NCI-H2196 (cell line): ENCODE measurements around the gene WDR72.
"Not testable (repeated sequence)": the region's sequence is repeated elsewhere in the genome, so short reads cannot be mapped to it uniquely, and the experiment has no call there.

Experiments used
- DNase-seq: peaks from one replicate; lab custom pipeline; 2025; ENCODE audit not compliant: unreplicated experiment; lab: John Stamatoyannopoulos, UW

WDR72 gene

DNA sequence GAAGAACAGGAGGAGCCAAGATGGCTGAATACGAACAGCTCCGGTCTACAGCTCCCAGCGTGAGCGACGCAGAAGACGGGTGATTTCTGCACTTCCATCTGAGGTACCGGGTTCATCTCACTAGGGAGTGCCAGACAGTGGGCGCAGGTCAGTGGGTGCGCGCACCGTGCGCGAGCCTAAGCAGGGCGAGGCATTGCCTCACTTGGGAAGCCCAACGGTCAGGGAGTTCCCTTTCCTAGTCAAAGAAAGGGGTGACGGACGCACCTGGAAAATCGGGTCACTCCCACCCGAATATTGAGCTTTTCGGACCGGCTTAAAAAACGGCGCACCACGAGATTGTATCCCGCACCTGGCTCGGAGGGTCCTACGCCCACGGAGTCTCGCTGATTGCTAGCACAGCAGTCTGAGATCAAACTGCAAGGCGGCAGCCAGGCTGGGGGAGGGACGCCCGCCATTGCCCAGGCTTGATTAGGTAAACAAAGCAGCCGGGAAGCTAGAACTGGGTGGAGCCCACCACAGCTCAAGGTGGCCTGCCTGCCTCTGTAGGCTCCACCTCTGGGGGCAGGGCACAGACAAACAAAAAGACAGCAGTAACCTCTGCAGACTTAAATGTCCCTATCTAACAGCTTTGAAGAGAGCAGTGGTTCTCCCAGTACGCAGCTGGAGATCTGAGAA is 218.7 kb downstream of the WDR72 start:
- DNase-seq: not testable (repeated sequence)

DNA sequence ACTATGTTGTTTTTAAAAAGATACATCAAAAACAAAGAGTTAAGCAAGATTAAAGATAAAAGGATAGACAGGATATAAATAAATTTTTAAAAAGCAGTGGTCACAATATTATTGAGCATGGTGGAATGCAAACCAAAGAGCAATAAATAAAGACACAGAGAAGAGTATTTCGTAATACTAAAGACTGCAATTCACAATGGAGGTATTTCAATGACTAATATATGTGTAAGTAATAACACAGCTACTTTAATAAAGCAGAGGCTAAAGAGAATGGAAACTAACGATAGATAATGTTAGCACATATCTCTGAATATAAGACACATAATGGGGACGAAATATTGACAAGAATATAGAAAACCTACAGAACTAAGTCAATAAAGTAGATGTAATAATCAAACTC is 219.6 kb downstream of the WDR72 start:
- DNase-seq: no peak

DNA sequence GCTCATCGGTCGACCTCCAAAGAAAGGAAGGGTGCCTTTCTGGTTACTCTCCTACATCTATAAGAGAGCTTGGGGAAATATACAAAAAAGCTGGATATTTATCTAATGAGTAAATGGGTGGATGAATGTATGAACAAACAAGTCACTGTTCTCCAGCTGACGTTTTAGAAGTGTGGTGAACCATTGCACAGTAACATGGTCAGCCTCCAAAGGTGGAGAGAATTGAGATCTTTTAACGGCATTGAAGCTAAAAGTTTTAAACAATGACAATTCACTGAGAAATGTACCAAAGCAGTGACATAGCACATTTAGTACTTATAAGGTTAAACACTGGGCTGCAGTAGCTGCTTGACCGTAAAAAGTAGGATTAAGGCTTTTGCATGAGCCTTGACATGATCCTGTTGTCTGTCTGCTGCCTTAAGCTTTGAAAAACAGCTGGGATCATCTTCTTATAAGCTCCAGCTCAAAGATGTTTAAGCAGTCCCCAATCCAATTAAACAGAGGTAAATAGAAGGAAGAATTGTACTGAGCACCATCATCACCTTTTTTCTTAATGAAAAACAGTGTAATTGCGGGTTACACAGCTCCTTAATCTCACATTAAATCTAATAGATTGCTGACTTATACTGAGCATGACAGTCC is 222.9 kb downstream of the WDR72 start:
- DNase-seq: no peak

DNA sequence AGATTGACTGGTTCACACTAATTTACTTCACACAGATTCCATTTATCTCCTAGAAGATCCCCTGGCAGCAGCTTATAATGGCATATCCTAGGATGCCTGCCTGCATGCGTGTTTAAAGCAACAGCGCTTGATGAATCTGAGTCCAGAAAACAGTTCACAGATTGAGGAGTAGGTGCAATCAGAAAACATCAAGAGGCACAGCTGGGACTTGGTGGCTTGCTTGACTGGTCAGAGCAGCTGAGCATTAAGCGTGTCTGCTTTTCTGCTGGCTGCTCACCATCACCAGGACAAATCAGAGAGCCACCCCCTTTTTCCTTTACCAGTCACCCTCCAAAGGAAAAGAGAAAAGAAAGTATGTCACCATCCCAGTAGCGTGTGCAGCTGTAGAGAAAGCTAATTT is 223.6 kb downstream of the WDR72 start:
- no peak for DNase-seq

DNA sequence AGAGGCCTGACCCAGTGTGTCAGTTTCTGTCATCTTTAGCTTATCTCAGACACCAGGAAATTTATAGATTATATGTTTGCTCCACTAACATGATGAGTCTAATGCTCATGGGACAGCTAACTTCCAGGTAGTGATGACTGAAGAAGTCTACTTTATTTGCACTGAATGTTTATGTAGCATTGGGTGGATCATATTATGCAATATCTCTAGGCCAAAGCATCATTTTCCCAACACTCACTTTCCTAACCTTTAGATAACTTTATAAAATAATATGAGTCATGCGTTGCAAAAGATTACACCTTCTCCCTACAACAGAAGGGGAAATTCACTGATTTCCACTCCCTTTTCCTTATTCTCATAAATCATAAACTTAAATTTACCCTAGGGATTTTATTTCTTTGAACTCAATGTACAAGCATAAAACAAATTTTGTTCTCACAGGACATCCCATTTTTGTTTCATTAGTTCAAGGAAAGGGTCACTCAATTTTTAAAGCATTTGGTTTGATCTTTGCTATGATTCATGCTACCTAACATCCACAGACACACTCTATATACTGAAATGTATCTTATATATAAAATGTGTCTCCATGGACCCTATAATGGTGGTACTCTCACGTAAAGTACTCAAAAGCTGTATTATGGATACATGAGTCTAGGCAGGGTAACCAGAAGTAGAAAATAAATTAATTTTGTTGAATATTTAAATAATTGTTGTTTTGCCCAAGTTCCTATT is 225.2 kb downstream of the WDR72 start:
- no peak for DNase-seq

DNA sequence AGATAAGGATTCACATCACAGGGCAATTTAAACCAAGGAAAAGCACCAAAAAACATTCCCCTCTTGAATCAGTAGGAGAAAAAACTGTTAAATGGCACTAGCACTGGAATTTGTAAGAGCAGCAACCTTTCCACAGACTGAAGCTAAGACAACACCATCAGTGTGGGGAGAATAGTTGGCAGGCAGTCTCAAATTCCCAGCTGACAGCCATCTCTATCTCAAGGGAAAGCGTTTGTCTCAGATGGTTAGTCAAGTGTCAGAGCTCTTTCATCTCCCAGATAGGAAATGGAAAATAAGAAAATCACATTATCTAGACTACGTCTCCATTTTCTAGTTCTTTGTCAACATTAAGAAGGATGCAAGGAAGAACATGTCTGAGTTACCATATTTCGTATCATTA is 228.7 kb downstream of the WDR72 start:
- DNase-seq: no peak

DNA sequence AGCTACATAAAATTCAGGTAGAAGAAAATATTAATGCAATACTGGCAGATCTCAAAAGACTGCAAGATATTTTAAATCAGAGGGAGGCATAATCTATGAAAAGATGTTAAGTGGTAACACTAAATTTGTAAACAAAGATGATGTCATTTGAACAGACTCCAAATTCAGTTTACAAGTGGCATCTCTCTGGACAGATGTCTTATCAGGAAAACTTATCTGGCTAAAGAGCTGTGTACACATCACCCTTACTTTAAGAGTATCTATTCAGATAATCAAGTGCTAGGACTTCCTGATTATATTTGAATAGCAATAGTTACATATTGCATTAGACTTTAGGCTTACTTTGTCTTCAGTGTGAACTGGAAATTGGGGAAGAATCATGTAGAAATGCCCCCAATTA is 231.5 kb downstream of the WDR72 start:
- DNase-seq: peak; percentile 0

DNA sequence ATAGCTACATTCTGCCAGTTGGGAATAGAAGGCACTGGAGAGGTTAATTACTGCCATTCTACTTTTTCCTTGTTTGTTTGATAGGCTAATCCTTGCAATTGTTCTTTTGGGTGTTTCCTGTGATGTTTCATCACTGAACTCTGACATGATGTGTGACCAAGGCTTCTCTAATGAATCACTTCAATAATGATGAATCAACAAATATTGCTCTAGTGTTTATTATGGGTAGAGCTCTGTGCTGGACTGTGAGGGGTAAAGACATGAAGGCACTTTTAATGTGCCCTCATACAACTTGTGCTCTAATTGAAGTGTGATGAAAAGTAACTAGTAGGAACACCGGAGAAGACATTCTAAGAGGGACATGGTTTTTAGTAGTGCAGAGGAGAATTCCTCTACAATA is 233.6 kb downstream of the WDR72 start:
- DNase-seq: no peak

DNA sequence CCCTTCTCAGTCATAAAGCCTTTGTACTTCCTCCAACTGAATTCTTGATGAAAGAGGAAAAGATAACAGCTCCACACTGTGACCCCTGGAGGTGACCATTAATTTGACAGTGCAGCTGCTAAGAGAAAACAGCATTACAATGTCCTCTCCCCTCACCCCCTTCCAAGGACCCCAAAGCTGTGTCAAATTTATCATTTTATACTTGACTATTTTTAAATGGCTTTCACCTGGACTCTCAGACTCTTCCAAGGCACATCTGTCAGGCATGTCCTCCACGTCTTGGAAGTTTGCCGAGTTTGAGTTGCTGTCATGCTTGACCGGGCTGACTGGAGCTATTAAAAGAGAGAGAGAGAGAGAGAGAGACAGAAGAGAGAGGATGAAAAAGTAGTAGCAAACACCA is 236.5 kb downstream of the WDR72 start:
- no peak for DNase-seq

DNA sequence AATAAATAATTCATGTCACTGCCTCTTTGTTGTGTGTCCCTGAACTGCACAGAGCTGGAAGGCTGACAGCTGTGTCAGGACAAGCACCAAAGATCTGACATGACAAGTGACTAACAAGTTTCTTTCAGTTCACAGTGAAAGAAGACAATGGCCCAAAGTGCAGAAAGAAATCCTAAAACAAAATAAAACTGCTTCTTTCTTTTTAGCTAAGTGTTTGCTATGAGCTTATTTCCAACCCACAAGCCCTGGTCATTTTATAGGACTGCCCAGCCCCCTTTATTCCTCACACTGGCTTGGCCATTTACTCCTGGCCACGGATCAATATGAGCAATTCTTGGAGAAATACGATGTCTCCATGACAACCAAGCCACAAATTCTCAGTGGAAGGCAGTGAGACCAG is 238.5 kb downstream of the WDR72 start:
- no peak for DNase-seq

DNA sequence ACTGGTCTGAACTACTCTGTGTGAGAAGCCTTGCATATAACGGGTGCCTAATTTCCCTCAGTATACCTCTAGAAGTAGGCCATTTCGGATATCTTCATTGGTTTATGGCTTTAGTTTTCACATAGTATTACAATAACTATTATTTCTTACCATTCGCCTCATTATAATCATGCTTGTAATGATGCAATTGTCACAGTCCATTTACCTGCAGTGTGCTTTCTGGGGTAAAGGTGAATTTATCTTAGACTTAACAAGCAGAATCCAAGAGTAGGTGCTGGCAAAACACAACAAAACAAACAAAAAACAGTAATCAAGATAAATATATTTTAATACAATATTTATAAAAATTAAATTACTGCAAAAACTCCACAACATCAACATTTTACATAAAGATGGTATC is 246.0 kb downstream of the WDR72 start:
- DNase-seq: no peak

DNA sequence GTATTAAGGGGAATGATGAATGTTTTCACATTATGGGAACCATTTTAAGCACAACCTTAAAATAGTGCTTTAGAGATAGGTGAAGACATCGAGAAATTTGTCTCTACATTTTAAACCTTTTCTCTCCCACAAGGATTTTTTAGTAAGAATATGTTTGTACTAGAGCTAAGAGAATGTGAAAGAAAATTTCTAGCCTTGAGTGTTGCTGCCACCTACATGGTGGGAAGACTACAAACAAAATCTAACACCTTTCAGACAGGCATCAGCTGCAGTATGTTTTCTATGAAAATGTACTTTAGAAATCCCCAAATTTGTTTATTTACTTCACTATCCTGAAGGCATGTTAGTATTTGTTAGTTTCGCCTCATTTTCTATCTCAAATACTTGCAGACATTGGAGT is 247.4 kb downstream of the WDR72 start:
- no peak for DNase-seq

DNA sequence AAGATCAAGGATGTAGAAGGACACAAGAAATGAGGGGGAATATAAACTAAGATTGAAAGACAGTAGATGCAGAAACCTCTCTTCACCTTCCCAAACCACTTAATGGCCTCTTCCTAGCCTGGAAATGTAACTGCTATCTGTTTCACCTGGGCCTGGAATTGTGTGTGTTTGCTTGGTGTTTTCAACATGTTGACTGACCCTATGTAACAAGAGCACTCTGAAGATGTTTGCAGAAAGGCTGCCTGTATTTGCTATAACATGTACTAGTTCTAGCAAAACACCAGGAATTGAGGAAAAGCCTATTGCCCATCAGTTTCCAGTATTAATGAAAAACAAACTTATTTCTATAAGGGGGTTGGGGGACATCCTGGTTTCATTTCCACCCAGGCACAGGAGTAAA is 248.3 kb downstream of the WDR72 start:
- DNase-seq: no peak

DNA sequence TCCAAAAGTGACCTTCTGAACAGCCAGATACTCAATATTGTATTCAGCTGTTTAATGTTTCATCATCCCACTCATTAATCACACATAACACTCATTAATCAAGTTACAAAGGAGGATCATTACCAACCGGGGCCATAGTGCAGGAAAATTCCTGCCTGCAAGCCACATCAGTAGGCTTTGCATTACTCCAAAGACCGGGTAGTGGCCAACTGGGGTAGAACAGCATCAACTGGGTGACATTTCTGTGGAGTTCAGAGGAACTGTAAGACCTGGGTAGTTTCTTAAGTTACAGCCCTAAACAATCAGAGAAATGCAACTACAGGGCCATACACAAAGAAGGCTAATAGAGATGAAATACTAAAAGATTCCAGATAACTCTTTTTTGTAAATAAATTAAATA is 253.1 kb downstream of the WDR72 start:
- no peak for DNase-seq

DNA sequence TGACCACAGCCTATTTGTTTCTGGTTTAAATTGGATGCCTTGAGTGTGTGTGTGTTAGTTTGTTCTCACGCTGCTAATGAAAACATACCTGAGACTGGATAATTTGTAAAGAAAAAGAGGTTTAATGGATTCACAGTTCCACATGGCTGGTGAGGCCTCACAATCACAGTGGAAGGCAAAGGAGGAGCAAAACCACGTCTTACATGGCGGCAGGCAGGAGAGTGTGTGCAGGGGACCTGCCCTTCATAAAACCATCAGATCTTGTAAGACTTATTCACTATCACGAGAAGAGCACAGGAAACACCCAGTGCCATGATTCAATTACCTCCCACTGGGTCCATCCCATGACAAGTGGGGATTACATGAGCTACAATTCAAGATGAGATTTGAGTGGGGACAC is 260.5 kb downstream of the WDR72 start:
- DNase-seq: no peak

DNA sequence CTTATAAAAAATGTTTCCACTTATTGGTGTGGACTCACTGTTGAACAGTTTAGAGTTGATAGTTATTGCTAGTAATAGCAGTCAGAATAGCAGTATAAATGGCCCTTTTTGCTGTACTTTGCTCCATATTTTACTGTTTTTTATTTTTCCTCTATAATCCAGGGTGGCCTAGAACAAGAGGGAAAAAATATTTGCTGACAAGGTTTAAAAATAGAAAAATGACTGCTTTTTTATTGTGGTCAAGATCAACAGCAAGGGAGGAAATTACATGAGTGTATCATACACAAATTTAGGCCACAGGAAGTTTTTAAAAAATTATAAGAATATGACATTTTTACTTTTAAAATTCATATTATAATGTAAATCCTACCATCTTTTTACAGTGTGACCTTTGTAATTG is 269.1 kb downstream of the WDR72 start:
- no peak for DNase-seq

DNA sequence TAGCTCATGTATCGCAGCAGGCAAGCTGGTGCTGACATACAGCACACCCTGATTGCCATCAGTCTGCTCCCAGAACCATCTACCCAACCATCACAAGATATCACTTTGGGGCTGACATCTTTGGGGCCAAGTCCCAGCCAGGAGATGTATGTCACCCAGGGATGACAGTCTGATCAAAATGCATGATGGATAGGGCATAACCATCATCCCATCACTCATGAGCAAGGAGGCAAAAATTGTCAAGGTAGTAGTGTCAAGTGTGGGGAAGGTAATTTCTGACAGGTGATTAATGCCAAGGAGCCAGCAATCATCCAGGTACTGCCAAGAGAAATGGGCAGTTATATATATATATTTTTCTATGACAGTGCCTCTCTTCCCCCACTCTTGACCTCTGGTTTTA is 277.4 kb downstream of the WDR72 start:
- DNase-seq: no peak

DNA sequence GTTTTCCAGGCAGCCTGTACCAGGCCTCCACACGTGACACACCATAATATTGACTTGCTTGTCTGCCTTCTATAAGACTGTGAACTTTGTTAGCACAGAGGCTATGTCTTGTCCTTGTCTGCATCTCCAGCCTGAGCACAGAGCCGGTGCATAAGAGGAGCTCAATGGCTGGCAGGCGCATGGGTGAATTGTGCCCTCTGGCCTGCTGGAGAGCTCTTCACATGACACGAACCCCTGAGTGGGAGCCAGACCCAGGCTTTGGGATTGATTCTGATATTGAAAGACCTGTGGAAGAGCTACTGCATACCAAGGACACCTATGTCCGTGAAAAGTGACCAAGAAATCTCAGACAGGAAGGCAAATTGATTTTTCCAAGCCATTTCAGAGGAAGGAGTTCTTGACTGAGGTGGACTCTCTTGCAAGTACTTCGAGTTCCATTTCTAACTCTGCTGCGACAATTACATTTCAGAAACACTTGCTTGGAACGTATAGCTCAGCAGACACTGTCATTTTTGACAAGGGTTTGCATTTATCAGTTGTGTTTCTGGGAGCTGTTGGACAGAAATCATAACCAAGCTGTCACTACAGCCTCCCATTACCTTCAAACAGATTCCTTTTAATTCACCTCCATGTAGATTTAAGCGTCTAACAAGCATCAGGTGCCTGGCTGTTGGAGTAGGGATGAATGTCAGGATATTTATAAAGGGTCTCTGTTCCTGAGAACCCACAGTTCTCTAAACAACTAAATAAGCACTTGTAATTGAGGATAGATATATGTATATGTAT is 281.3 kb downstream of the WDR72 start:
- no peak for DNase-seq

DNA sequence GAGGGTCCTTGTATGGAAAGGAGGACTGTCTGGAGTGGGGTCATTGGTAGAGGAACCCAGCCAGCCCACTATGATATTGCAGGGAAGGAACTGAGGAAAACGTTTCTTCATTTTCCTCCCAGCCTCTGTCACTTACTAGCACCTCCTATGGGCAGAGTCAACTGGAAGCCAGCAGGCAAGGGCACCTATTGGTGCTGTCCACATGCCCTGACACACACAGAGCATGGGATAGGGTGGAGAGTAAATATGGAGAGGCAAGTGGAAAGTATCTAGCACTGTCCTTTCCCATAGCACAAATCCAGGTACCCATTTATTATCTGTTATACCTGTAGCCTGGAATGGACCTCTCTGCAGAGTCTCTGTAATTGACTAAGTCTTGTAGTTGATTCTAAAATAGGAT is 285.6 kb downstream of the WDR72 start:
- DNase-seq: no peak

DNA sequence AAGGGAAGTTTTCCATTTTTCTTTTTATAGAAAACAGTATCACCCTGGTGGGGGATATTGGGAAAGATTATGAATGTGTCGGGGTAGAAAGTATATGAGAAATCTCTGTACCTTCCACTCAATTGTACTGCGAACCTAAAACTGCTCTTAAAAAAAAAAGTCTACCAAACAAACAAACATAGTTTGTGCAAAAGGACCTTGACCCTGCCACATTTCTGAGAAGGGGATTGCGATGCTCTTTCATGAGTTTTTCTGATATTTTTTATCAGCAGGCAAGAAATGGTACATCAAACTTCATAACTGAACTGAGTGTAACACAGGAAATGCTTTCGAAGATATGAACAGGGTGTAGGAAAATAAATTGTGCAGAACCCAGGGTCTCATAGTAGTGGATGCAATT is 286.0 kb downstream of the WDR72 start:
- DNase-seq: no peak

DNA sequence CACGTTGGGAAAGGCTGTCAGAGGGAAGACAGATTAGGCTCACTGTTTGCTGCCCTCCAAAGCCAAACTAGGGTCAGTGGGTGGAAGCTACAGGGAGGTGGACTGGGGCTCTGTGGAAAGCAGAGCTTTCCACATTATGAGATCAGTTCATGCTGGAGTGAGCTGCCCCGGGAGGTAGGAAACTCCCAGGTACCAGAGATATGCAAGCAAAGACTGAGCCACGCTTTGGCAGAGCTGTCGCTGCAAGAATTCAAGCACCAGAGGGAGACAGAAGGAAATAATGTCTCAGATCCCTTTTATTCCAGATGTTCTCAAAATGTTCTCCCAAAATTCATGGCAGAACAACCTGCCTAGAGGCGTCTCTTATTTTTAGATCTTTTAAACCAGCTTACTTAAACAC is 286.6 kb downstream of the WDR72 start:
- DNase-seq: no peak

DNA sequence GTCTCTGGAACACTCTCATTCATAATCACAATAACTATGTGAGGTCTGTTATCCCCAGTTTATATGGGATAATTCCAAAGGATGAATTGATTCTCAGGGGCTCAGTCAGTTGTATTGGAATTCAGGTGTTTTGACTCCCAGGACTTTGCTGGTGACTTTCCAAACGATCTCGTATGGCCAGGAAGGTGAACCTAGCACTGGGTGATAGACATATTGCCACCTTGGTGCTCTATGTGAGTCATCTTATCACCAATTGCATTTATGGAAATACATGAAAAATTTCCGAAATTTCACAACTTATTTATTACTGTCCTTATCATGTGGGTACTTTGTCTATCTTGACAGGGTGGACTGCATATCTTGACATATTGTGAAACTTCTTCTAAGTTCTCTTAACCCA is 287.3 kb downstream of the WDR72 start:
- DNase-seq: no peak
